ENCODE data around the gene EFTUD2. TPM values are rescaled to one million over a fixed set of nuclear protein-coding genes. Genes with fewer than 3 reads are reported as not detected.
"Not testable (repeated sequence)": the region's sequence is repeated elsewhere in the genome, so short reads cannot be mapped to it uniquely, and the experiment has no call there.

EFTUD2 gene
- total RNA-seq, 6 donors from 2014 or later, result 66.6 to 146 (median 75.6) TPM

GRCh38 chr17:44826123-44826790 lies 73.0 kb downstream of the EFTUD2 start:
- peaks cover 9 to 26% (median 15%) of the 10 kb centered on the region in 4 donors for H3K4me1 ChIP-seq
- H3K27me3 ChIP-seq, result peaks cover 0 to 30% (median 7%) of the 10 kb centered on the region in 4 donors
- H3K27ac ChIP-seq, result no peak overlapping the region
- no peak for ATAC-seq (ENCODE audit: low FRiP score in 2 of 2)
- no peaks in the 10 kb centered on the region for H3K9me3 ChIP-seq
- no peak overlapping the region for H3K4me3 ChIP-seq
- 90 to 91% methylated on average over 15 of the region's 15 CpGs for WGBS, 2 donors
- no peak for DNase-seq
- TF ChIP-seq POLR2A (IDR thresholded peaks at IDR 0.05) (no peak), EP300 (IDR thresholded peaks at IDR 0.05) (no peak), CTCF (IDR thresholded peaks at IDR 0.05) (no peak), POLR2AphosphoS5 (IDR thresholded peaks at IDR 0.05) (no peak)
- no peaks in the 10 kb centered on the region for H3K36me3 ChIP-seq

- H3K9me3 ChIP-seq; DNase-seq; H3K27ac ChIP-seq; ATAC-seq (ENCODE audit: low FRiP score in 2 of 2); H3K4me3 ChIP-seq; H3K36me3 ChIP-seq: not testable (repeated sequence)
- 93 to 98% methylated on average over 9 of the region's 9 CpGs for WGBS, 2 donors
- Histone ChIP-seq H3K4me1 (peaks cover 5 to 27% (median 10%) of the 10 kb centered on the region in 4 donors), H3K27me3 (peaks cover 0 to 23% (median 7%) of the 10 kb centered on the region in 4 donors)
These were observed 74.0 kb downstream of the EFTUD2 start for GRCh38 chr17:44825236-44825635.

- H3K27ac ChIP-seq, result no peak overlapping the region
- no peaks in the 10 kb centered on the region for H3K9me3 ChIP-seq
- H3K36me3 ChIP-seq, result no peaks in the 10 kb centered on the region
- DNase-seq (no peak), ATAC-seq (ENCODE audit: low FRiP score in 2 of 2) (no peak)
- TF ChIP-seq POLR2A (IDR thresholded peaks at IDR 0.05) (no peak), POLR2AphosphoS5 (IDR thresholded peaks at IDR 0.05) (no peak), CTCF (IDR thresholded peaks at IDR 0.05) (no peak), EP300 (IDR thresholded peaks at IDR 0.05) (no peak)
- whole genome bisulfite sequencing, 2 donors, result 45 to 51% methylated on average over 7 of the region's 7 CpGs
- H3K4me3 ChIP-seq, result no peak overlapping the region
- H3K4me1 ChIP-seq, result peaks cover 0 to 7% (median 0%) of the 10 kb centered on the region in 4 donors
- no peaks in the 10 kb centered on the region for H3K27me3 ChIP-seq
These were observed 78.5 kb downstream of the EFTUD2 start for GRCh38 chr17:44820631-44821212.

- not testable (repeated sequence) for H3K4me1 ChIP-seq; H3K27ac ChIP-seq; ATAC-seq (ENCODE audit: low FRiP score in 2 of 2); H3K36me3 ChIP-seq; H3K4me3 ChIP-seq; DNase-seq; H3K9me3 ChIP-seq; H3K27me3 ChIP-seq
- 96% methylated on average over 6 of the region's 6 CpGs for WGBS, 2 donors
These were observed 80.7 kb downstream of the EFTUD2 start for GRCh38 chr17:44818508-44818907.

GRCh38 chr17:44812263-44812662 lies 87.0 kb downstream of the EFTUD2 start:
- Histone ChIP-seq H3K9me3 (no peaks in the 10 kb centered on the region), H3K36me3 (no peaks in the 10 kb centered on the region), H3K4me1 (no peaks in the 10 kb centered on the region), H3K27ac (no peak overlapping the region), H3K27me3 (no peaks in the 10 kb centered on the region), H3K4me3 (no peak overlapping the region)
- no peak for ATAC-seq (ENCODE audit: low FRiP score in 2 of 2)
- no peak for DNase-seq
- WGBS, 2 donors, result 74 to 75% methylated on average over 4 of the region's 4 CpGs
- TF ChIP-seq EP300 (IDR thresholded peaks at IDR 0.05) (no peak), CTCF (IDR thresholded peaks at IDR 0.05) (no peak), POLR2A (IDR thresholded peaks at IDR 0.05) (no peak), POLR2AphosphoS5 (IDR thresholded peaks at IDR 0.05) (no peak)

GRCh38 chr17:44808656-44809388 lies 90.4 kb downstream of the EFTUD2 start:
- H3K27me3 ChIP-seq; H3K36me3 ChIP-seq; H3K9me3 ChIP-seq; H3K4me1 ChIP-seq; H3K4me3 ChIP-seq; H3K27ac ChIP-seq; DNase-seq; ATAC-seq (ENCODE audit: low FRiP score in 2 of 2): not testable (repeated sequence)
- WGBS, 2 donors, result 93 to 95% methylated on average over 9 of the region's 9 CpGs

Measured in upper lobe of left lung (tissue), 6 donors.